Nucleus accumbens (tissue), 56 donors: ENCODE data around the gene ACTL8.

Experiments used
- DNase-seq, 56 donors: peaks; one replicate each; lab custom pipeline; 2025; lab: John Stamatoyannopoulos, UW

ACTL8 gene

GRCh38 chr1:17869815-17870214, 114.7 kb downstream of the ACTL8 start:
- DNase-seq: no peak

GRCh38 chr1:17870679-17871078, 115.5 kb downstream of the ACTL8 start:
- no peak for DNase-seq

- no peak for DNase-seq
Observed at GRCh38 chr1:17873007-17873675, 118.0 kb downstream of the ACTL8 start.

GRCh38 chr1:17874231-17874630, 119.1 kb downstream of the ACTL8 start:
- DNase-seq: no peak

- DNase-seq: no peak
Observed at GRCh38 chr1:17874710-17875109, 119.6 kb downstream of the ACTL8 start.

GRCh38 chr1:17875171-17875881, 120.2 kb downstream of the ACTL8 start:
- no peak for DNase-seq

- no peak for DNase-seq
Observed at GRCh38 chr1:17875882-17876280, 120.7 kb downstream of the ACTL8 start.
